GM12878 (cell line): Measurements from ENCODE around the gene EPHB1.

Experiments used
- NFIC ChIP-seq: IDR thresholded peaks from 2 replicates; pipeline ENCODE4 v1.6.1; 2012; ENCODE audit warnings: low read depth, mild to moderate bottlenecking, inconsistent platforms, low read length, moderate library complexity
- NFYB ChIP-seq: IDR thresholded peaks from 2 replicates; pipeline ENCODE4 v1.6.1; 2011; ENCODE audit warnings: low read depth, mild to moderate bottlenecking, low read length, improper control_type of control experiment, moderate library complexity; ENCODE audit not compliant: insufficient read depth
- SP1 ChIP-seq: IDR thresholded peaks from one replicate; pipeline ENCODE4 v1.6.1; 2011; ENCODE audit warnings: low read depth, low read length

DNA sequence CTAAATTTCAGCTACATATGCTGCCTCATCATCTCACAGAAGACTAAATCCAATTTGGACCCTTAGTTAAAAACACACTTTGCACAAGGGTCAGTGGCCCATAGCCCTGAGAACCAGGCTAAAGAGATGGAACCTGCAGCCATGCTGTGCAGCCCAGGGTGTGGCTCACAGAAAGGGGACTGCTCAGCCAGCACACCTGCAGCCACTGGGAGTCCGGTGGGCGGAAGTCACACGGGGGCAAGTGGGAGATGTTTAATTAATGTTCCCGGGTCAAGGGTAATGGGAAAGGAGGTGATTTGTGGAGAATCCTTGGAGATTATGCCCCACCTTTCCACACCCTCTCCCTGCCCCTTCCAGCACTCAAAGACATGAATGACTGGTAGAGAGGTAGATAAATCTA is 467.4 kb downstream of the EPHB1 start:
- TF ChIP-seq SP1 (no peak), NFYB (no peak), NFIC (no peak)
